Liver (tissue), 9 donors: ENCODE measurements around the gene MIB2. TPM values are rescaled to one million over a fixed set of nuclear protein-coding genes. Genes with fewer than 3 reads are reported as not detected.

Experiments
- DNase-seq: peaks from one replicate; pipeline ENCODE4 v3.0.0-alpha.2; 2017; ENCODE audit warnings: low spot score
- H3K27ac ChIP-seq, 2 donors: one replicate each; pipeline ENCODE4 v1.7.0; 2013; ENCODE audit warnings: inconsistent platforms in 2 of 2, low read length in 2 of 2, control low read depth in 1 of 2, low read depth in 1 of 2, mild to moderate bottlenecking in 1 of 2
- H3K27me3 ChIP-seq, 4 donors: one replicate each; pipeline versions ENCODE4 v1.6.1 to v1.7.0; 2013; ENCODE audit warnings: low read length in 3 of 4, inconsistent platforms in 1 of 4, mild to moderate bottlenecking in 1 of 4, moderate library complexity in 1 of 4; ENCODE audit not compliant: control insufficient read depth in 4 of 4, insufficient read depth in 4 of 4
- H3K36me3 ChIP-seq, 4 donors: one replicate each; pipeline versions ENCODE4 v1.6.1 to v1.7.0; 2013; ENCODE audit warnings: low read length in 3 of 4, mild to moderate bottlenecking in 3 of 4, low read depth in 1 of 4, moderate library complexity in 1 of 4; ENCODE audit not compliant: control insufficient read depth in 4 of 4, insufficient read depth in 3 of 4
- H3K4me1 ChIP-seq, 4 donors: one replicate each; pipeline versions ENCODE4 v1.6.1 to v1.7.0; 2013; ENCODE audit warnings: low read length in 3 of 4, mild to moderate bottlenecking in 3 of 4, moderate library complexity in 1 of 4; ENCODE audit not compliant: control insufficient read depth in 4 of 4, insufficient read depth in 4 of 4
- H3K4me3 ChIP-seq, 3 donors: one replicate each; pipeline versions ENCODE4 v1.6.1 to v1.7.0; 2013; ENCODE audit warnings: low read length in 3 of 3, control low read depth in 1 of 3, low read depth in 1 of 3, mild to moderate bottlenecking in 1 of 3
- H3K9ac ChIP-seq, 2 donors: one replicate each; pipeline ENCODE4 v1.7.0; 2013; ENCODE audit warnings: low read length in 2 of 2, mild to moderate bottlenecking in 2 of 2, moderate library complexity in 2 of 2, control low read depth in 1 of 2, low read depth in 1 of 2
- H3K9me3 ChIP-seq, 4 donors: one replicate each; pipeline versions ENCODE4 v1.6.1 to v1.7.0; 2013; ENCODE audit warnings: low read length in 3 of 4; ENCODE audit not compliant: control insufficient read depth in 4 of 4
- EGR1 ChIP-seq, 2 donors: IDR thresholded peaks; 2 replicates each; pipeline ENCODE4 v1.6.1; 2016 to 2018; ENCODE audit warnings: antibody characterized with exemption in 2 of 2, low read depth in 2 of 2
- FOXA1 ChIP-seq: IDR thresholded peaks from 2 replicates; pipeline ENCODE4 v1.6.1; 2016; ENCODE audit warnings: antibody characterized with exemption
- FOXA2 ChIP-seq: IDR thresholded peaks from 2 replicates; pipeline ENCODE4 v1.6.1; 2016; ENCODE audit warnings: antibody characterized with exemption
- GABPA ChIP-seq, 2 donors: IDR thresholded peaks in 1 of 2; conservative IDR thresholded peaks in 1 of 2; 2 replicates each; pipeline ENCODE4 v1.6.1; 2016; ENCODE audit warnings: antibody characterized with exemption in 2 of 2, mild to moderate bottlenecking in 1 of 2, moderate library complexity in 1 of 2
- HNF4A ChIP-seq, 2 donors: conservative IDR thresholded peaks; 2 replicates each; pipeline ENCODE4 v1.6.1; 2016; ENCODE audit warnings: antibody characterized with exemption in 2 of 2, mild to moderate bottlenecking in 2 of 2
- HNF4G ChIP-seq: IDR thresholded peaks from 2 replicates; pipeline ENCODE4 v1.6.1; 2016; ENCODE audit warnings: antibody characterized with exemption
- JUND ChIP-seq, 2 donors: IDR thresholded peaks; 2 replicates each; pipeline ENCODE4 v1.6.1; 2016; ENCODE audit warnings: antibody characterized with exemption in 2 of 2
- RAD21 ChIP-seq, 2 donors: IDR thresholded peaks; 2 replicates each; pipeline ENCODE4 v1.6.1; 2016; ENCODE audit warnings: antibody characterized with exemption in 2 of 2, mild to moderate bottlenecking in 2 of 2
- RXRA ChIP-seq, 2 donors: IDR thresholded peaks; 2 replicates each; pipeline ENCODE4 v1.6.1; 2017 to 2018; ENCODE audit warnings: antibody characterized with exemption in 2 of 2, mild to moderate bottlenecking in 1 of 2
- SP1 ChIP-seq: IDR thresholded peaks from 2 replicates; pipeline ENCODE4 v1.6.1; 2018; ENCODE audit warnings: antibody characterized with exemption, mild to moderate bottlenecking
- TAF1 ChIP-seq: conservative IDR thresholded peaks from 2 replicates; pipeline ENCODE4 v1.6.1; 2016; ENCODE audit warnings: antibody characterized with exemption, mild to moderate bottlenecking
- YY1 ChIP-seq: IDR thresholded peaks from 2 replicates; pipeline ENCODE4 v1.6.1; 2016; ENCODE audit warnings: antibody characterized with exemption, mild to moderate bottlenecking
- WGBS: extraction: QIAGEN DNeasy Blood & Tissue Kit; methylation state at CpG from one replicate; pipeline ENCODE4 v1.1.7; 2013; 5-methylcytosine and 5-hydroxymethylcytosine counted together
- polyA plus RNA-seq, 2 donors: library from polyadenylated mRNA; stranded (reverse) in 1 of 2; unstranded in 1 of 2; fragments of 200-250 nt in 1 of 2; fragments of >200 nt in 1 of 2; fragmentation: Nextera tagmentation in 1 of 2; extraction: Ambion mirVana in 1 of 2; gene quantifications; one replicate each; pipeline versions ENCODE4 v1.2.1 to v1.2.3, GENCODE V29; 2013 to 2015
- total RNA-seq, 2 donors: library from RNA; depleted of rRNA; stranded (reverse); fragments of >200 nt; gene quantifications; one replicate each; pipeline ENCODE4 v1.2.3, GENCODE V29; 2014
- TF ChIP-seq, protein P1 (sequence below): IDR thresholded peaks from 2 replicates; pipeline ENCODE4 v1.6.1; 2016; ENCODE audit warnings: antibody characterized with exemption
- TF ChIP-seq, protein P2 (sequence below): fragments of 150-350 bp; IDR thresholded peaks from 2 replicates; pipeline ENCODE4 v1.5.1; 2017; ENCODE audit warnings: improper control_type of control experiment, low read depth, low read length; ENCODE audit not compliant: missing input control
- TF ChIP-seq, protein P3 (sequence below): IDR thresholded peaks from 2 replicates; pipeline ENCODE4 v1.6.1; 2016; ENCODE audit warnings: antibody characterized with exemption, mild to moderate bottlenecking
- TF ChIP-seq, protein P4 (sequence below): IDR thresholded peaks from 2 replicates; pipeline ENCODE4 v1.6.1; 2016; ENCODE audit warnings: antibody characterized with exemption
- donor health status: healthy.
- donor health status: healthy.
- donor health status: healthy.
- donor health status: healthy.
- donor health status: healthy.

Gene MIB2
- total and polyA plus RNA-seq, 4 donors, result 9.8 to 33.0 (median 19.2) TPM

DNA sequence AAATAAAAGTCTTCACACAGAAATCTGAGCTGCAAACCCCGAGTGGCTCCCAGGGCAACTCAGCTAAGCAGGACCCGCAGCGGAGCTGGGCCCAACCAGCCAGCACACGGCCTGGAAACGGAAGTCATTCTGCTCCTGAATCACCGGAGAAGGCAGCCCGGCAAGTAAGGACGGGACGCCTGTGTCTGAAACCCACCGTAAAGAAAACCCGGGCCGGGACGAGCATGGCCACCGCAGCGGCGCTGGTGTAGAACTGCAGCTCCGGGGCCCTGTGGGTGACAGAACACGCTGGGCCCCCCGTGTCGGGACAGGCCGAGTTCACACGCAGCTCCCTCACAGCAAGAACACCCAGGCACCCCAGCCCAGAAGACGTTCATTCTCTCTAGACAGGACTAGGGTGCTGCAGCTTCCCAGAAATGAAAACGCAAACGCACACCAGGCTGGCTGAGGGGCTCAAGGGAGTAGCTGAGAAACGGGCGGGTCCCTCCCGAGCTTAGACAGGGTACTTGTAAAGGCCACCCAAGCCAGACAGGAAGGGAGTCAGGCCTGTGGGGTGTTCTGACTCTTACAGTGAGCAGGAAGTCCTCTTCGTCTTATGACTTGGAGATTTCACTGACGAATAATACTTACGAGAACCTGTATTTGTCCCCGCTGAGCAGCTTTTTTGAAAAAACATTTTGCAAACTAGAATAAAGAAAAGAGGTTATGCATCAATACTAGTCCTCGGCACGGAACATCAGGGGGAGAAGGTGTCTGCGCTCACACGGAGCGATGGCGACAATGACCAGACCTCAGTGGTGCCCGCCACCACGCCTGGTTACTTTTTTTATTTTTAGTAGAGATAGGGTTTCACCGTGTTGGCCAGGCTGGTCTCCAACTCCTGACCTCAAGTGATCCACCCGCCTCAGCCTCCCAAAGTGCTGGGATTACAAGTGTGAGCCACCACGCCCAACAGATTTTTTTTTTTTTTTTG is 54.5 kb downstream of the MIB2 start:
- WGBS, result 95% methylated on average over 43 of the region's 43 CpGs
- no peak for DNase-seq
- Histone ChIP-seq H3K27ac (no peak overlapping the region), H3K9ac (no peak overlapping the region), H3K4me1 (no peaks in the 10 kb centered on the region), H3K27me3 (no peaks in the 10 kb centered on the region), H3K36me3 (peaks cover 15 to 52% (median 32%) of the 10 kb centered on the region in 4 donors), H3K9me3 (no peaks in the 10 kb centered on the region), H3K4me3 (no peak overlapping the region)
- TF ChIP-seq EGR1 (IDR thresholded peaks at IDR 0.05; ENCODE audit: low read depth in 2 of 2), result no peak
- TF ChIP-seq HNF4G, result no peak
- TF ChIP-seq, protein P1, sequence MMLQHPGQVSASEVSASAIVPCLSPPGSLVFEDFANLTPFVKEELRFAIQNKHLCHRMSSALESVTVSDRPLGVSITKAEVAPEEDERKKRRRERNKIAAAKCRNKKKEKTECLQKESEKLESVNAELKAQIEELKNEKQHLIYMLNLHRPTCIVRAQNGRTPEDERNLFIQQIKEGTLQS, result no peak
- no peak for TF ChIP-seq FOXA1
- no peak for TF ChIP-seq HNF4A (conservative IDR thresholded peaks at IDR 0.05)
- TF ChIP-seq SP1, result no peak

DNA sequence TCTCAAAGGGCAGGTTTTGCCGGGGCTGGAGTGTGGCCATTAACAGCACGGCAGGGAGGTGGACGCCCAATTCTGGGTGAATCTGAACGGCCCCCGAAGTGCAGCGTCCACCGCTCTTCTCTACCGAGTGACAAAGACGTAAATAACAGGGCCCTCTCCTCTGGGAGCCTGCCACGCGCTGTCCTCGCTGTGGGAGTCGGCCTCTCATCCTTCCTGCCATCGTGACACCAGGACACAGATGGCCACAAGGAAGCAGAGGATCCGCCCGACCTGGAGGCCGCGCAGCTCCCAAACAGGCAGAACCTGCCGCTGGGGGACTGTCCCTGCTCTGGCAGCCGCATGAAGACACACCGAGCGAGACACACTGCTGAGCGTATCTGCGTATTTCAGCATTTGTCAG is 55.6 kb downstream of the MIB2 start:
- no peak overlapping the region for H3K9ac ChIP-seq
- no peaks in the 10 kb centered on the region for H3K9me3 ChIP-seq
- H3K27ac ChIP-seq, result no peak overlapping the region
- no peaks in the 10 kb centered on the region for H3K27me3 ChIP-seq
- H3K36me3 ChIP-seq, result peaks cover 11 to 42% (median 26%) of the 10 kb centered on the region in 4 donors
- WGBS, result 97% methylated on average over 24 of the region's 24 CpGs
- no peak for TF ChIP-seq YY1
- TF ChIP-seq RXRA (IDR thresholded peaks at IDR 0.05), result no peak
- TF ChIP-seq SP1, result no peak
- TF ChIP-seq, protein P1, result no peak
- no peak for TF ChIP-seq FOXA1
- no peak for TF ChIP-seq GABPA (IDR thresholded peaks at IDR 0.05 in 1 of 2, conservative IDR thresholded peaks at IDR 0.05 in 1 of 2)
- TF ChIP-seq RAD21 (IDR thresholded peaks at IDR 0.05), result no peak
- no peak for TF ChIP-seq TAF1
- no peak overlapping the region for H3K4me3 ChIP-seq
- no peak for DNase-seq
- H3K4me1 ChIP-seq, result no peaks in the 10 kb centered on the region

DNA sequence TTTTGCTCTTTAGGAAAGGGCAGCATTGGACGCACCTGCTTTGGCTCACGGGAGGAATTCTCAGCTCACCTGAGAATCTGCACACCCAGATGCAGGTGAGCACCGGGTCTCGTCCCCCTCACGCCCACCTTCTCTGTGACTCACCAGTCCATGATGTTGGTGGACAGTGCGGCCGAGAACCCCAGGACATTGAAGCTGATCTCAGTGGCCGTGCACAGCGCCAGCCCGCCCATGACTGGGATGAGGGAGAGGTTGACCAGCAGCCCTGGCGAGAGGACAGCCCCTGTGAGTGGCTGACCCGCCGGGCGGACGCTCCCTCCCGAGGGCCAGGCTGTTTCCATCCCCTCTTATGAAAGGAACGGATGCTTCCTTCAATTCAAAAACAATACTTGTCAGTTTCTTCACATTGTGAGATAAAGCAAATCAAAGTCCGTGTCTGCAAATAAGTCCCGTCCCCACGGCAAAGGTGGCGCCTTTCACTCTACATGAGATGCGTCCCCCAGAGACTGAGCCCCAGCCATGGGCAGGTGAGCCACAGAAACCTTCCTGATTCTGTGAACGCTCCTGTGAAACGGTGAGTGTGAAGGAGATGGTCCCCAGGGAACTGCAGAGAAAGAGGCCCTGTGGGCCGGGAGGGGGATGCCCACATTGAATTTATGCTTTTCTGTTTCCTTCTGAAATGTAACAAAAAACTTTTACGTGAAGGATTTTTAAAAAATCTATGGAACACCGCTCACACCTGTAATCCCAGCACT is 56.2 kb downstream of the MIB2 start:
- 89% methylated on average over 27 of the region's 27 CpGs for WGBS
- Histone ChIP-seq H3K36me3 (peaks cover 5 to 35% (median 23%) of the 10 kb centered on the region in 4 donors), H3K4me1 (no peaks in the 10 kb centered on the region), H3K27ac (no peak overlapping the region), H3K27me3 (no peaks in the 10 kb centered on the region), H3K9me3 (no peaks in the 10 kb centered on the region), H3K9ac (no peak overlapping the region), H3K4me3 (no peak overlapping the region)
- DNase-seq, result no peak
- TF ChIP-seq SP1 (no peak), FOXA1 (no peak), EGR1 (IDR thresholded peaks at IDR 0.05; ENCODE audit: low read depth in 2 of 2) (no peak), TAF1 (no peak), HNF4A (conservative IDR thresholded peaks at IDR 0.05) (no peak), FOXA2 (no peak), HNF4G (no peak), RXRA (IDR thresholded peaks at IDR 0.05) (no peak), JUND (IDR thresholded peaks at IDR 0.05) (no peak), YY1 (no peak)
- TF ChIP-seq, protein P1, result no peak
- TF ChIP-seq, protein P2, sequence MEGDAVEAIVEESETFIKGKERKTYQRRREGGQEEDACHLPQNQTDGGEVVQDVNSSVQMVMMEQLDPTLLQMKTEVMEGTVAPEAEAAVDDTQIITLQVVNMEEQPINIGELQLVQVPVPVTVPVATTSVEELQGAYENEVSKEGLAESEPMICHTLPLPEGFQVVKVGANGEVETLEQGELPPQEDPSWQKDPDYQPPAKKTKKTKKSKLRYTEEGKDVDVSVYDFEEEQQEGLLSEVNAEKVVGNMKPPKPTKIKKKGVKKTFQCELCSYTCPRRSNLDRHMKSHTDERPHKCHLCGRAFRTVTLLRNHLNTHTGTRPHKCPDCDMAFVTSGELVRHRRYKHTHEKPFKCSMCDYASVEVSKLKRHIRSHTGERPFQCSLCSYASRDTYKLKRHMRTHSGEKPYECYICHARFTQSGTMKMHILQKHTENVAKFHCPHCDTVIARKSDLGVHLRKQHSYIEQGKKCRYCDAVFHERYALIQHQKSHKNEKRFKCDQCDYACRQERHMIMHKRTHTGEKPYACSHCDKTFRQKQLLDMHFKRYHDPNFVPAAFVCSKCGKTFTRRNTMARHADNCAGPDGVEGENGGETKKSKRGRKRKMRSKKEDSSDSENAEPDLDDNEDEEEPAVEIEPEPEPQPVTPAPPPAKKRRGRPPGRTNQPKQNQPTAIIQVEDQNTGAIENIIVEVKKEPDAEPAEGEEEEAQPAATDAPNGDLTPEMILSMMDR, result no peak
- TF ChIP-seq, protein P3, sequence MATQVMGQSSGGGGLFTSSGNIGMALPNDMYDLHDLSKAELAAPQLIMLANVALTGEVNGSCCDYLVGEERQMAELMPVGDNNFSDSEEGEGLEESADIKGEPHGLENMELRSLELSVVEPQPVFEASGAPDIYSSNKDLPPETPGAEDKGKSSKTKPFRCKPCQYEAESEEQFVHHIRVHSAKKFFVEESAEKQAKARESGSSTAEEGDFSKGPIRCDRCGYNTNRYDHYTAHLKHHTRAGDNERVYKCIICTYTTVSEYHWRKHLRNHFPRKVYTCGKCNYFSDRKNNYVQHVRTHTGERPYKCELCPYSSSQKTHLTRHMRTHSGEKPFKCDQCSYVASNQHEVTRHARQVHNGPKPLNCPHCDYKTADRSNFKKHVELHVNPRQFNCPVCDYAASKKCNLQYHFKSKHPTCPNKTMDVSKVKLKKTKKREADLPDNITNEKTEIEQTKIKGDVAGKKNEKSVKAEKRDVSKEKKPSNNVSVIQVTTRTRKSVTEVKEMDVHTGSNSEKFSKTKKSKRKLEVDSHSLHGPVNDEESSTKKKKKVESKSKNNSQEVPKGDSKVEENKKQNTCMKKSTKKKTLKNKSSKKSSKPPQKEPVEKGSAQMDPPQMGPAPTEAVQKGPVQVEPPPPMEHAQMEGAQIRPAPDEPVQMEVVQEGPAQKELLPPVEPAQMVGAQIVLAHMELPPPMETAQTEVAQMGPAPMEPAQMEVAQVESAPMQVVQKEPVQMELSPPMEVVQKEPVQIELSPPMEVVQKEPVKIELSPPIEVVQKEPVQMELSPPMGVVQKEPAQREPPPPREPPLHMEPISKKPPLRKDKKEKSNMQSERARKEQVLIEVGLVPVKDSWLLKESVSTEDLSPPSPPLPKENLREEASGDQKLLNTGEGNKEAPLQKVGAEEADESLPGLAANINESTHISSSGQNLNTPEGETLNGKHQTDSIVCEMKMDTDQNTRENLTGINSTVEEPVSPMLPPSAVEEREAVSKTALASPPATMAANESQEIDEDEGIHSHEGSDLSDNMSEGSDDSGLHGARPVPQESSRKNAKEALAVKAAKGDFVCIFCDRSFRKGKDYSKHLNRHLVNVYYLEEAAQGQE, result no peak
- TF ChIP-seq, protein P4, sequence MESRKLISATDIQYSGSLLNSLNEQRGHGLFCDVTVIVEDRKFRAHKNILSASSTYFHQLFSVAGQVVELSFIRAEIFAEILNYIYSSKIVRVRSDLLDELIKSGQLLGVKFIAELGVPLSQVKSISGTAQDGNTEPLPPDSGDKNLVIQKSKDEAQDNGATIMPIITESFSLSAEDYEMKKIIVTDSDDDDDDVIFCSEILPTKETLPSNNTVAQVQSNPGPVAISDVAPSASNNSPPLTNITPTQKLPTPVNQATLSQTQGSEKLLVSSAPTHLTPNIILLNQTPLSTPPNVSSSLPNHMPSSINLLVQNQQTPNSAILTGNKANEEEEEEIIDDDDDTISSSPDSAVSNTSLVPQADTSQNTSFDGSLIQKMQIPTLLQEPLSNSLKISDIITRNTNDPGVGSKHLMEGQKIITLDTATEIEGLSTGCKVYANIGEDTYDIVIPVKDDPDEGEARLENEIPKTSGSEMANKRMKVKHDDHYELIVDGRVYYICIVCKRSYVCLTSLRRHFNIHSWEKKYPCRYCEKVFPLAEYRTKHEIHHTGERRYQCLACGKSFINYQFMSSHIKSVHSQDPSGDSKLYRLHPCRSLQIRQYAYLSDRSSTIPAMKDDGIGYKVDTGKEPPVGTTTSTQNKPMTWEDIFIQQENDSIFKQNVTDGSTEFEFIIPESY, result no peak
